IMR-90 (cell line): ENCODE data around the gene SNED1.

Experiments used
- CEBPB ChIP-seq: IDR thresholded peaks from 2 replicates; pipeline ENCODE4 v1.6.1; 2012; ENCODE audit warnings: low read depth, low read length, improper control_type of control experiment
- CHD1 ChIP-seq: IDR thresholded peaks from 2 replicates; pipeline ENCODE4 v1.6.1; 2012; ENCODE audit warnings: low read depth, low read length, improper control_type of control experiment
- CTCF ChIP-seq: conservative IDR thresholded peaks from 2 replicates; pipeline ENCODE4 v1.5.1; 2012; ENCODE audit warnings: mild to moderate bottlenecking, low read depth, low read length, improper control_type of control experiment
- FOS ChIP-seq: fragments of 150-350 bp; IDR thresholded peaks from 2 replicates; pipeline ENCODE4 v1.6.1; 2016; ENCODE audit warnings: low read depth, low read length
- MAZ ChIP-seq: IDR thresholded peaks from 2 replicates; pipeline ENCODE4 v1.6.1; 2012; ENCODE audit warnings: low read depth, mild to moderate bottlenecking, low read length, improper control_type of control experiment, moderate library complexity, borderline replicate concordance
- NFE2L2 ChIP-seq: fragments of 150-350 bp; IDR thresholded peaks from 2 replicates; pipeline ENCODE4 v1.6.1; 2016; ENCODE audit warnings: low read depth, mild to moderate bottlenecking, low read length
- POLR2A ChIP-seq: IDR thresholded peaks from 2 replicates; pipeline ENCODE4 v1.6.1; 2012; ENCODE audit warnings: mild to moderate bottlenecking, low read depth, low read length
- RAD21 ChIP-seq: IDR thresholded peaks from 2 replicates; pipeline ENCODE4 v1.6.1; 2012; ENCODE audit warnings: low read length, improper control_type of control experiment
- RCOR1 ChIP-seq: IDR thresholded peaks from 2 replicates; pipeline ENCODE4 v1.6.1; 2012; ENCODE audit warnings: mild to moderate bottlenecking, low read length, improper control_type of control experiment; ENCODE audit not compliant: insufficient replicate concordance
- RFX5 ChIP-seq: IDR thresholded peaks from 2 replicates; pipeline ENCODE4 v1.8.0; 2012; ENCODE audit warnings: low read depth, mild to moderate bottlenecking, low read length, moderate library complexity
- SMC3 ChIP-seq: fragments of 150-350 bp; IDR thresholded peaks from 2 replicates; pipeline ENCODE4 v1.6.1; 2016; ENCODE audit warnings: low read depth, mild to moderate bottlenecking, antibody characterized with exemption, low read length, moderate library complexity
- USF2 ChIP-seq: fragments of 150-350 bp; IDR thresholded peaks from 2 replicates; pipeline ENCODE4 v1.6.1; 2017; ENCODE audit warnings: mild to moderate bottlenecking, antibody characterized with exemption, low read length, low read depth

- TF ChIP-seq CTCF = no peak
- no peak for TF ChIP-seq SMC3
- no peak for TF ChIP-seq RAD21
- TF ChIP-seq POLR2A = no peak
- TF ChIP-seq NFE2L2 = no peak
- no peak for TF ChIP-seq FOS
- no peak for TF ChIP-seq CEBPB
- no peak for TF ChIP-seq MAZ
- TF ChIP-seq RCOR1 = no peak
- TF ChIP-seq USF2 = no peak
- no peak for TF ChIP-seq RFX5
- no peak for TF ChIP-seq CHD1
These were observed 41.8 kb downstream of the SNED1 start for GRCh38 chr2:241040081-241040803.
